Ishikawa (cell line): Measurements from ENCODE around the gene DOCK2.

Experiments
- CEBPB ChIP-seq: IDR thresholded peaks from 2 replicates; pipeline ENCODE4 v1.6.1; 2012
- EGR1 ChIP-seq: IDR thresholded peaks from 2 replicates; pipeline ENCODE4 v1.6.1; 2012
- EP300 ChIP-seq: IDR thresholded peaks from 2 replicates; pipeline ENCODE4 v1.6.1; 2012; ENCODE audit warnings: borderline replicate concordance
- FOXM1 ChIP-seq: IDR thresholded peaks from 2 replicates; pipeline ENCODE4 v1.6.1; 2012; ENCODE audit warnings: low read depth, borderline replicate concordance
- RAD21 ChIP-seq: IDR thresholded peaks from 2 replicates; pipeline ENCODE4 v1.6.1; 2012; ENCODE audit warnings: low read depth
- REST ChIP-seq: IDR thresholded peaks from 2 replicates; pipeline ENCODE4 v1.6.1; 2012; ENCODE audit warnings: low read depth, mild to moderate bottlenecking
- TAF1 ChIP-seq: IDR thresholded peaks from 2 replicates; pipeline ENCODE4 v1.6.1; 2012; ENCODE audit warnings: low read depth, mild to moderate bottlenecking
- TCF12 ChIP-seq: IDR thresholded peaks from 2 replicates; pipeline ENCODE4 v1.6.1; 2012; ENCODE audit warnings: low read depth
- YY1 ChIP-seq: IDR thresholded peaks from 2 replicates; pipeline ENCODE4 v1.6.1; 2012; ENCODE audit warnings: low read depth
- ZBTB7A ChIP-seq: IDR thresholded peaks from 2 replicates; pipeline ENCODE4 v1.6.1; 2012; ENCODE audit warnings: low read depth
- TF ChIP-seq, protein P1 (sequence below): IDR thresholded peaks from 2 replicates; pipeline ENCODE4 v1.6.1; 2012
- TF ChIP-seq, protein P2 (sequence below): IDR thresholded peaks from 2 replicates; pipeline ENCODE4 v1.6.1; 2012

GRCh38 chr5:169764018-169764378 lies 126.9 kb downstream of the DOCK2 start:
- TF ChIP-seq CEBPB = no peak
- TF ChIP-seq TAF1 = no peak
- TF ChIP-seq EP300 = no peak
- no peak for TF ChIP-seq TCF12
- no peak for TF ChIP-seq REST
- TF ChIP-seq, protein P1, sequence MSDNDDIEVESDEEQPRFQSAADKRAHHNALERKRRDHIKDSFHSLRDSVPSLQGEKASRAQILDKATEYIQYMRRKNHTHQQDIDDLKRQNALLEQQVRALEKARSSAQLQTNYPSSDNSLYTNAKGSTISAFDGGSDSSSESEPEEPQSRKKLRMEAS = no peak
- TF ChIP-seq YY1 = no peak
- TF ChIP-seq, protein P2, sequence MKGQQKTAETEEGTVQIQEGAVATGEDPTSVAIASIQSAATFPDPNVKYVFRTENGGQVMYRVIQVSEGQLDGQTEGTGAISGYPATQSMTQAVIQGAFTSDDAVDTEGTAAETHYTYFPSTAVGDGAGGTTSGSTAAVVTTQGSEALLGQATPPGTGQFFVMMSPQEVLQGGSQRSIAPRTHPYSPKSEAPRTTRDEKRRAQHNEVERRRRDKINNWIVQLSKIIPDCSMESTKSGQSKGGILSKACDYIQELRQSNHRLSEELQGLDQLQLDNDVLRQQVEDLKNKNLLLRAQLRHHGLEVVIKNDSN = no peak
- TF ChIP-seq FOXM1 = no peak
- TF ChIP-seq RAD21 = no peak
- TF ChIP-seq EGR1 = no peak
- no peak for TF ChIP-seq ZBTB7A
